Measurements from ENCODE around the gene ZNF397.
A peak's percentile ranks its signal among the peaks of the same experiment; 100 is the strongest.

Gene ZNF397

DNA sequence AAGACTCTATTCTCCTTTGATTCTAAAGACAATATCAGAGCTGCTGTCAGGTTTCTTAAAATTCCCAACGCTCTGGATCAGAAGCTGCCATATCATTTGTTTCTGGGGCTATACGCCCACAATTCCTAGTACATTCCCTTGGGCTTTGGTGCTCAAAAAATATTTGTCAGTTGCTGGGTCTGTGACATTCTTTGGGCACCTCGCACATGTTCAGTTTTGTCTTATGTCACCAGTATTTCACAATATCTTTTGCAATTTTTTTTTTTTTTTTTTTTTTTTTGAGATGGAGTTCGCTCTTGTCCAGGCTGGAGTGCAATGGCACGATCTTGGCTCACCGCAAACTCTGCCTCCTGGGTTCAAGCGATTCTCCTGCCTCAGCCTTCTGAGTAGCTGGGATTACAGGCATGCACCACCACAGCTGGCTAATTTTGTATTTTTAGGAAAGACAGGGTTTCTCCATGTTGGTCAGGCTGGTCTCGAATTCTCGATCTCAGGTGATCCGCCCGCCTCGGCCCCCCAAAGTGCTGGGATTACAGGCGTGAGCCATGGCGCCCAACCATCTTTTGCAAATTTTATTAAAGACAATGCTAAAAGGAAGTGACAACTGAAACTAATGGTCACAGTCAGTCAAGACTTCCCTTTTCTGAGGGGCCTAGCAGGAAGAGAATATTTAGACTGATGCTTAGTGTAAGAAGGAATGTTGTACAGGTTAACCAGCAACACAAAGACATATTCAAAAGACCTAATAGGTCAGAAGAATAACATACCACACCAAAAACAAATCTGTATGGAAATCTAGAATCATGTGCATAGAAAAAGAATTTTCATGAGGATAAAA, 6.8 kb downstream of the ZNF397 start:
- no peak for DNase-seq

- DNase-seq = no peak
These were observed 7.6 kb downstream of the ZNF397 start for GRCh38 chr18:35248429-35248828.

GRCh38 chr18:35252466-35252865, 11.6 kb downstream of the ZNF397 start:
- no peak for DNase-seq

GRCh38 chr18:35253655-35254287, 12.9 kb downstream of the ZNF397 start:
- DNase-seq = no peak

- DNase-seq = no peak
These were observed 16.1 kb downstream of the ZNF397 start for GRCh38 chr18:35256947-35257346.

GRCh38 chr18:35264409-35264808, 23.6 kb downstream of the ZNF397 start:
- DNase-seq = no peak

DNA sequence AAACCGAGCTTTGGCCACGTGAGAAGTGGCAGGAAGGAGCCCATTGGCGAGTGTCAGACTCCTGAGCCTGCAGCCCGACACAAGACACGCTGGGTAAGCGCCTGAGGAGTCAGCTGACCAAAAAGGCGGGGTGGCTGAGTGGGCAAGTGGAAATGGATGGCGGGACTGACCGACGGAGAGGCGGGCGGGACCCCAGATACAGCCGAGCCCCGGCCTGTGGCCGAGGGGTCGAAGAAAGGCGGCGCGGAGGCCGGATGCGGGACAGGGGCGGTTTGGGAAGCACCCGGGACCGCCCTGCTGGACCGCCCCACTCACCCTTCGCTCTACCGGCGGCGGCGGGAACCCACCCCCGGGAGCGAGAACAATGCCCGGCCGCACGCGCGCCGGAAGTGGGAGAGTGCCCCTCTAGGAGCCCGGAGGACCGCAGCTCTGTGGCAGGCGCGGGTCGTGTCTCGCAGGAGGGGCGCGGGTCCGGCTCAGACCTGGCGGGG, 26.4 kb downstream of the ZNF397 start:
- DNase-seq = no peak

DNA sequence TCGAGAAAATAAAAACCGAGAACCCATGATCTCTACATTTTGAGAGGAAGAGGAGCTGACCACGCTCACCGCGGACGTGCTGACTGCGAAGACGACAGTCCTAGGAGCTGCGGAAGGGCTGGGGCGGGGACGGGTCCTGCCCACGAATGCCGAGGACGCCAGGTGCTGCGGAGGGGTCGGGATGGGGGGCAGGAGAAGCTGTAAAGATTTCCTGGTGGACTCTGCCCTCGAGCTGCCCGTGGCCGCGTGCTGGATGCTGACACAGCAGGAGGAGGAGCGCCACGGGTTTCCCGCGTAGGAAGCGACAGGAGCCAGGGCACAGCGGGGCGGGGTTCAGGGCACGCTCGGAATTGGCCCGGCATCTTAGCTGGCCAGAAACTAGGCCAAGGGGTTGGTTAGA, 27.0 kb downstream of the ZNF397 start:
- DNase-seq = no peak

DNA sequence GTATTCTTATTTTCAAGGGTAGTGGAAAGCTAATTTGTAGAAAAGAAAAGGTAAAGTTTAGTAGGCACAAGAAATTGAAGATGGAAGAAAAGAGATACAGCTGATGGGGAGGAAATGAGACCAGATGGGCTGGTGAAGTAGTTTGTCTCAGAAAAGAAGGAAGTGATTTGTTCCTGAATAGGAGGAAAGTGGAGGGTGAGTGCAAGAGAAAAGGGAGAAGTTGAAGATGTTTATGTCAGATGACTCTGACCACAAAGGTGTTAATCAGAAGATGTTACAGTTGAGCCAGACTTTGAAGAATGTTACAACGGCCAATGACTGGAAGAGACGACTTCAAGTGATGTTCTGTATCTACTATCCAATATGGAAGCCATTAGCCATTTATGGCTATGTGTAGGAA, 28.0 kb downstream of the ZNF397 start:
- DNase-seq = no peak

- DNase-seq = no peak
These were observed 30.8 kb downstream of the ZNF397 start for GRCh38 chr18:35271656-35272055.

DNA sequence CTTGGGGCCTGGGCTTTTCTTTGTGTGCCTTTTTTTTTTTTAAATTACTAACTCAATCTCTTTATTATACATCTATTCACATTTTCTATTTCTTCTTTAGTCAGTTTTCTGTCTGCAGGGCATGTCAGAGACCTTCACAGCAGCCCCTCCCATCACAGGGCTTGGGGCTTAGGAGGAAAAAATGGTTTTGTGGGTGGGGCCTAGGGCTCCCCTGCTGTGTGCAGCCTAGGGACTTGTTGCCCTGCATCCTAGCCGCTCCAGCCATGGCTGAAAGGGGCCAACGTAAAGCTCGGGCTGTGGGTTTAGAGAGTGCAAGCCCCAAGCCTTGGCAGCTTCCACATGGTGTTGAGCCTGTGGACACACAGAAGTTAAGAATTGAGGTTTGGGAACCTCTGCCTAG, 35.4 kb downstream of the ZNF397 start:
- no peak for DNase-seq

GRCh38 chr18:35277633-35278032, 36.8 kb downstream of the ZNF397 start:
- no peak for DNase-seq

- DNase-seq = no peak
These were observed 37.3 kb downstream of the ZNF397 start for GRCh38 chr18:35278085-35278484.

DNA sequence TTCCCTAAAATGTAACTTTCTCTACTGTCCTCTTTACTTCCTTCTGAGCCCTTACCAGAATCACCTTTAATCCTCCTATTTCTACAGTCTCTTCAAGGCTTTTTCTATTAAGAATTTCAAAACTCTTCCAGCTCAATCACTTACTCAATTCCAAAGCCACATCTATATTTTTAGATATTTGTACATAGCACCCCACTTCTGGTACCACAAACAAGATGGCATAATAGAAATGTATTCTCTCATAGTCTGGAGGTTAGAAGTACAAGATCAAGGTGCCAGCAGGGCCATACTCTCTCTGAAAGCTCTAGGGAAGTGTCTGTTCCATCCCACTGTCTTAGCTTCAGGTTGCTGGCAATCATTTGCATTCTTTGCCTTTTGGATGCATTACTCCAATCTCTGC, 38.1 kb downstream of the ZNF397 start:
- no peak for DNase-seq

DNA sequence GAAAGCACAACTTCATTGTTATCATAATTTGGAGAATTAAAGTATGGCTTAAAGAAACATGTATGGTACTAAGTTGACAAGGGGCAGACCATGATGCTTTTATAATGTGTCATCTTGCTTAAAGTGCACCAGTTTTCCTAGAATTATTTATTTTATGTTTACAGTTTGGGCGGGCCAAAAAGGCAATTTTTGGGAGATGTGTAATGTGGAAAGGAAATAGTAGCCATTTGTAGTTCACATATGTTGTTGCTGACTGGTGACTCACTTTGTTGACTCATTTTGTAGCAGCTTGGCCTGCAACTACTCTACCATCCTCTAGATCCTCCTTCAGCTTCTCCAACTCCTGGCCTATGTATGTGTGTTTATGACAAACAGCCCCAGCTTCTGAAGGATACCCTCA, 41.5 kb downstream of the ZNF397 start:
- DNase-seq = no peak

GRCh38 chr18:35283923-35284794, 43.3 kb downstream of the ZNF397 start:
- no peak for DNase-seq

GRCh38 chr18:35284841-35285240, 44.0 kb downstream of the ZNF397 start:
- no peak for DNase-seq

- DNase-seq = no peak
These were observed 48.5 kb downstream of the ZNF397 start for GRCh38 chr18:35289293-35289692.

DNA sequence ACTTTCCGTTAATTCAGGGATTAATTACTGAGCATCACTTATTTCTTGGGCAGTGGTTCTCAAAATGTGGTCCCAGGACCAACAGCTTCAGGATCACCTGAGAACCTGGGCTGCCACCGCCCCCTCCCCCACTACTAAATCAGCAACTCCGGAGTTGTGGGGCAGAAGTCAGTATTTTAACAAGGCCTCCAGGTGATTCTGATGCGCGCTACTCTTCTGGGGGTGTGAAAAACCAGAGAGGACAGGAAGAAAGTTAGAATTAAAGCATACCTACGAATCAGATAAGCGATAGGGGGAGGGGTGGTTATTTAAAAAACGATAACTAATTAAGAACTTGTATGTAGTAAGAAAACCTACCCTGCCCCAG, 48.9 kb downstream of the ZNF397 start:
- no peak for DNase-seq

DNA sequence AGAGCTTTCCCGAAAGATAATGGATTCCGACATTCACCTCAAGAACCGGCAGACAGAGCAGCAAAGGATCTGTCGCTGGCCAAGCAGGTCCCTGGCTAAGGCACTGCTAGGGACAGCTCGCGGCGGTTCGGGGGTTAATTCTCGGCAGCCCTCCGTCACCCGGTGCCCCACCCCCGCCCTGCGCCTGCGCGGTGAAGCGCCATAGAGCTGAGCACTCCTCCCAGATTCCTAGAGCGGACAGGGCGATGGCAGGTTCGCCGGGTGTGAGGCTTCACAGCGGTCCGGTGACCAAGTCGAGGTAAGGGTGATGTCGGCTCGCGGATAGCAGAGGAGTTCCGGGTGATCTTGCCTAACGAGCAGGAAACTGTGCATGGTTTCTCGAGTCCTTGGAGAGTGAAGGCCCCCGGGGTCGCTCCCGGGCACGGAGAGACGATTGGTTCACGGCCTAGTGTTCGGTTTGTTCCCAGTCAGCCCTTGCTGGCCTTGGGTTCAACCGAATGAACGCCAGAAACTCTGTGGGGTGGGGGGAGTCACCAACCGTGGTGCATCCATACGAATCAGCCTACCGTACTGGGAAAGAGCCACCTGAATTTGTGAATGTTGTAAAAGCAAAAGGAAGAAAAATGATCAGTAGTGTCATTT, 49.4 kb downstream of the ZNF397 start, which contains the start of gene ZSCAN30:
Gene ZSCAN30 (minus strand): TSS at position 136 of the 642 bp plus-strand sequence. CDS start 25,877 bp downstream, outside the sequence.
- peak; percentile 74 for DNase-seq

- DNase-seq = no peak
These were observed 50.3 kb downstream of the ZNF397 start for GRCh38 chr18:35291166-35291565.

- no peak for DNase-seq
These were observed 55.2 kb downstream of the ZNF397 start for GRCh38 chr18:35296060-35296459.

GRCh38 chr18:35303610-35304009, 62.8 kb downstream of the ZNF397 start:
- DNase-seq = no peak
